Activated T-cell treated with anti-CD3 and anti-CD28 coated beads, Interleukin-2, amount 50 U/mL, for 4 hours (primary cell): ENCODE data around the gene DNAH8. TPM values are rescaled to one million over a fixed set of nuclear protein-coding genes. Genes with fewer than 3 reads are reported as not detected.

ENCODE experiments used
- ATAC-seq, 2 donors: fragments of 200-7000 bp; cut with Tn5 transposase; one replicate each; pipeline ENCODE4 v1.10.0; 2021
- DNase-seq: peaks from one replicate; pipeline ENCODE4 v3.0.0-alpha.2; 2020
- H3K27me3 Mint-ChIP-seq: one replicate; pipeline ENCODE4 v1.8.0; 2021; ENCODE audit warnings: low read depth, mixed read lengths
- H3K36me3 Mint-ChIP-seq: one replicate; pipeline ENCODE4 v1.8.0; 2022; ENCODE audit warnings: mixed read lengths; ENCODE audit not compliant: insufficient read depth
- H3K4me1 Mint-ChIP-seq: one replicate; pipeline ENCODE4 v1.8.0; 2021; ENCODE audit warnings: low read depth, mixed read lengths
- H3K4me3 Mint-ChIP-seq: one replicate; pipeline ENCODE4 v1.8.0; 2021; ENCODE audit warnings: mild to moderate bottlenecking, moderate library complexity, mixed read lengths
- H3K9me3 Mint-ChIP-seq: one replicate; pipeline ENCODE4 v1.8.0; 2021; ENCODE audit warnings: mixed read lengths
- total RNA-seq, 3 donors: library from RNA; stranded (reverse); gene quantifications; one replicate each; pipeline ENCODE4 v1.2.1, GENCODE V29; 2021

DNAH8 gene
- total RNA-seq, 3 donors from 2014 or later = 0.11 to 0.22 (median 0.13) TPM

DNA sequence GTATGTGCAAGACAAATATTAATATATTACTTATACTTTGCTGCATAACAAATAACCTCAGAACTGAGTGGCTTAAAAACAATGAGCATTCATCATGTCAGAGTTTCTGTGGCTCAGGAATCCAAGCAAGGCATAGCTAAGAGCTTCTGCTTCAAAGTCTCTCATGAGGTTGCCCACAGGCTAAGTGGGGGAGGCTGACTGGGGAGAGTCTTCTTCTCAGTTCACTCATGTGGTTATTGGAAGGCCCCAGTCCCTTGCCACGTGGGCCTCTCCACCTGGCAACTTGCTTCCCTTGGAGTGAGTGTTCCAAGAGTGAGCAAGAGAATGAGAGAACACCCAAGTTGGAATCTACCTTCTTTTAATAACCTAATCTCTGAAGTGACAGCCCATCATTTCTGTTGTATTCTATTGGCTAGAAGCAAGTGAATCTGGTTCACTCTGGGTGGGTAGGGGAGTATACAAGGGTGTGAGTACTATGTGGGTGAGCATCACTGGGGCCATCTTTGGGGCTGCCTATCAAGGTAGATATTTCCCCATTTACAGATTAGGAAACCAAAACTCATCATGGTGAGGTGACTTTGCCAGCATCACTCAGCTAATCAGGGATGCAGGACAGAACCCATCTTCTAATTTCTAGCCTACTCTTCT is 36.0 kb downstream of the DNAH8 start:
- peak; percentile 83 to 88 for ATAC-seq
- no peak for DNase-seq
- H3K9me3 Mint-ChIP-seq = no peaks in the 10 kb centered on the region
- H3K4me1 Mint-ChIP-seq = peaks cover 24% of the 10 kb centered on the region
- no peak overlapping the region for H3K4me3 Mint-ChIP-seq
- no peaks in the 10 kb centered on the region for H3K36me3 Mint-ChIP-seq
- H3K27me3 Mint-ChIP-seq = peaks cover 11% of the 10 kb centered on the region

- Mint-ChIP-seq H3K4me3 (no peak overlapping the region), H3K4me1 (peaks cover 28% of the 10 kb centered on the region), H3K36me3 (no peaks in the 10 kb centered on the region), H3K9me3 (no peaks in the 10 kb centered on the region), H3K27me3 (peaks cover 15% of the 10 kb centered on the region)
- no peak for DNase-seq
- peak in 1 of 2 donors; percentile 16 for ATAC-seq
Measured at GRCh38 chr6:38753707-38754106, 38.6 kb downstream of the DNAH8 start.

- H3K4me1 Mint-ChIP-seq = peaks cover 28% of the 10 kb centered on the region
- ATAC-seq (no peak), DNase-seq (no peak)
- H3K9me3 Mint-ChIP-seq = no peaks in the 10 kb centered on the region
- H3K27me3 Mint-ChIP-seq = peaks cover 7% of the 10 kb centered on the region
- H3K36me3 Mint-ChIP-seq = no peaks in the 10 kb centered on the region
- H3K4me3 Mint-ChIP-seq = no peak overlapping the region
Measured at GRCh38 chr6:38755207-38755606, 40.1 kb downstream of the DNAH8 start.

- DNase-seq (no peak), ATAC-seq (peak; percentile 31 to 41)
- H3K4me3 Mint-ChIP-seq = no peak overlapping the region
- H3K4me1 Mint-ChIP-seq = peaks cover 28% of the 10 kb centered on the region
- peaks cover 7% of the 10 kb centered on the region for H3K27me3 Mint-ChIP-seq
- no peaks in the 10 kb centered on the region for H3K9me3 Mint-ChIP-seq
- no peaks in the 10 kb centered on the region for H3K36me3 Mint-ChIP-seq
Measured at GRCh38 chr6:38755874-38756273, 40.8 kb downstream of the DNAH8 start.

GRCh38 chr6:38760097-38760496 is 45.0 kb downstream of the DNAH8 start:
- ATAC-seq (no peak), DNase-seq (no peak)
- Mint-ChIP-seq H3K27me3 (peaks cover 17% of the 10 kb centered on the region), H3K9me3 (no peaks in the 10 kb centered on the region), H3K4me3 (no peak overlapping the region), H3K4me1 (peaks cover 14% of the 10 kb centered on the region), H3K36me3 (no peaks in the 10 kb centered on the region)

DNA sequence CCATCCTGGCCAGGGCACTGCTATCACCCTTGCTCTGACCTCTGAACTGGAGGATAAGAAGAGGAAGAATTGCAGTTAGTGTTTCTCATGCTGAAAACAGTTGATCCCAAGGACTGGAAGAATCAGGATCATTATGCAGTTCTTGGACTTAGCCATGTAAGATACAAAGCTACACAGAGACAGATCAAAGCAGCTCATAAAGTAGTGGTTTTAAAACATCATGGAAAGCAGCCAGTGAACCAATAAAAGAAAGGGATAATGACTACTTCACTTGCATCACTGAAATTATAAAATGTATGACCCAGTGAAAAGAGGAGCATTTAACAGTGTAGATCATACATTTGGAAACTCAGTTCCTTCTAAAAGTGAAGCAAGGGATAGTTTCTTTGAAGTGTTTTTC is 47.7 kb downstream of the DNAH8 start:
- no peaks in the 10 kb centered on the region for H3K36me3 Mint-ChIP-seq
- H3K9me3 Mint-ChIP-seq = no peaks in the 10 kb centered on the region
- no peak for DNase-seq
- peaks cover 1% of the 10 kb centered on the region for H3K4me1 Mint-ChIP-seq
- H3K4me3 Mint-ChIP-seq = no peak overlapping the region
- H3K27me3 Mint-ChIP-seq = peaks cover 12% of the 10 kb centered on the region
- ATAC-seq = no peak

GRCh38 chr6:38767560-38767959 is 52.4 kb downstream of the DNAH8 start:
- no peaks in the 10 kb centered on the region for H3K36me3 Mint-ChIP-seq
- DNase-seq = no peak
- peaks cover 11% of the 10 kb centered on the region for H3K4me1 Mint-ChIP-seq
- no peak for ATAC-seq
- peaks cover 3% of the 10 kb centered on the region for H3K9me3 Mint-ChIP-seq
- H3K4me3 Mint-ChIP-seq = no peak overlapping the region
- peaks cover 11% of the 10 kb centered on the region for H3K27me3 Mint-ChIP-seq

DNA sequence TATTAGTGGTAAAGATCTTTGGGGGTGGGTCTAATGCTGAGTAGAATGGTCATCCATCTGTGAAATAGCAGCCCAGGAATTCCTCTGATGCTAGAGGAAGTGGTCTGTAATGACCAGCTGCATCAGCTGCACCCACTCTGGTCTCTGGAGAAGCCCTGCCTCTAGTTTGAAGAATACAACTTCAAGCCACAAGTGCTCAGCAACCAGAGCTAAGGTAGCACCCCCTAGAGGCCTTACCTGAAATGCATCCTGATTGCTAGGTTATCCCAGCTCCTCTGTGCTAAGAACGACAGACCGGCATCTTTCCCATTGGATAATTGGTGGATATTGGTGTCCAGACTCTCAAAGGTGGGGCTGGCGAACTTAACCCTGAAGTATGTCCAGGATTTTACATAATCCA is 58.2 kb downstream of the DNAH8 start:
- H3K4me3 Mint-ChIP-seq = no peak overlapping the region
- peaks cover 13% of the 10 kb centered on the region for H3K27me3 Mint-ChIP-seq
- no peaks in the 10 kb centered on the region for H3K36me3 Mint-ChIP-seq
- H3K4me1 Mint-ChIP-seq = peaks cover 6% of the 10 kb centered on the region
- no peak for ATAC-seq
- DNase-seq = no peak
- H3K9me3 Mint-ChIP-seq = peaks cover 3% of the 10 kb centered on the region

DNA sequence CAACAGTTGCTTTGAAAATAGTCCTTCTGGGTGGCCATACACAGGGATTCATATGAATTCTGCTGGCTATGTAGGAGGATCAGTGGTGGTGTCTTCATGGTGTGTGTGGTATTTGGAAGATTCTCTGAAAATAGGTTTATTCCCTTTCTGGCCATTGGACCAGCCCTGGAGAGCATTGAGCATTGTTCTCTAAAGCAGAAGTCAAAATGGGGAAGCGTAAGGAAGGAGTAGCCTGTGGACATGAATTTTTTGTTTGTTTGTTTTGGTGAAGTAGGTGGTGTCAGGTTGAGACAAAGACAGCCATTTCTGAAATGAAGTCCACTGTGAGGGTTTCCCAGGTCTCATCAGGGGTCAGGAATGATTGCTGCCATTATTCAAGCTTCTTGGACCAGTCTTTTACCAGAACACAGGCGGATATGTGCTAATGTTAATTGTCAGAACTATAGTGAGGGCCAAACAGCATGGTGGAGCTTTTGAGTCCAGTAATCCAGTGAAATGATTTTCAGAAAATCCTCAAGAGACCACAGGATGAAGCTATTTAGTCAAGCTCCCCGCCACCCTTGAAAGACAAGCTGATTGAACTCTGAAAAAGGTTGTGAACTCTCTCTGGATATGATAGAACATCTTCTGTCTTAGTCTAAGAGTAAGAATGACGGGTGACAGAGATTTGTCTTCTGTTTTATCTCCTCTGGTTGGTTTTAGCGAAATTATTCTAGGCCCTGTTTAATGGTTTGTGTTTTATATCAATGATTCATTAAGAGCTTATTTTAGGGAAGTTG is 60.0 kb downstream of the DNAH8 start:
- ATAC-seq (no peak), DNase-seq (no peak)
- Mint-ChIP-seq H3K9me3 (no peaks in the 10 kb centered on the region), H3K27me3 (peaks cover 12% of the 10 kb centered on the region), H3K4me1 (no peaks in the 10 kb centered on the region), H3K36me3 (no peaks in the 10 kb centered on the region), H3K4me3 (no peak overlapping the region)

GRCh38 chr6:38775870-38776269 is 60.8 kb downstream of the DNAH8 start:
- Mint-ChIP-seq H3K9me3 (no peaks in the 10 kb centered on the region), H3K4me3 (no peak overlapping the region), H3K4me1 (no peaks in the 10 kb centered on the region), H3K36me3 (no peaks in the 10 kb centered on the region), H3K27me3 (peaks cover 16% of the 10 kb centered on the region)
- no peak for ATAC-seq
- no peak for DNase-seq

- peaks cover 16% of the 10 kb centered on the region for H3K27me3 Mint-ChIP-seq
- DNase-seq (no peak), ATAC-seq (peak in 1 of 2 donors; percentile 32)
- H3K4me1 Mint-ChIP-seq = no peaks in the 10 kb centered on the region
- no peaks in the 10 kb centered on the region for H3K36me3 Mint-ChIP-seq
- no peak overlapping the region for H3K4me3 Mint-ChIP-seq
- H3K9me3 Mint-ChIP-seq = no peaks in the 10 kb centered on the region
Measured at GRCh38 chr6:38776515-38776914, 61.4 kb downstream of the DNAH8 start.

- no peaks in the 10 kb centered on the region for H3K4me1 Mint-ChIP-seq
- ATAC-seq = no peak
- H3K4me3 Mint-ChIP-seq = no peak overlapping the region
- H3K27me3 Mint-ChIP-seq = peaks cover 15% of the 10 kb centered on the region
- no peak for DNase-seq
- no peaks in the 10 kb centered on the region for H3K36me3 Mint-ChIP-seq
- no peaks in the 10 kb centered on the region for H3K9me3 Mint-ChIP-seq
Measured at GRCh38 chr6:38779310-38780062, 64.4 kb downstream of the DNAH8 start.

GRCh38 chr6:38782616-38783015 is 67.5 kb downstream of the DNAH8 start:
- no peaks in the 10 kb centered on the region for H3K9me3 Mint-ChIP-seq
- H3K4me3 Mint-ChIP-seq = no peak overlapping the region
- no peaks in the 10 kb centered on the region for H3K4me1 Mint-ChIP-seq
- H3K36me3 Mint-ChIP-seq = no peaks in the 10 kb centered on the region
- peaks cover 24% of the 10 kb centered on the region for H3K27me3 Mint-ChIP-seq
- ATAC-seq (no peak), DNase-seq (no peak)

DNA sequence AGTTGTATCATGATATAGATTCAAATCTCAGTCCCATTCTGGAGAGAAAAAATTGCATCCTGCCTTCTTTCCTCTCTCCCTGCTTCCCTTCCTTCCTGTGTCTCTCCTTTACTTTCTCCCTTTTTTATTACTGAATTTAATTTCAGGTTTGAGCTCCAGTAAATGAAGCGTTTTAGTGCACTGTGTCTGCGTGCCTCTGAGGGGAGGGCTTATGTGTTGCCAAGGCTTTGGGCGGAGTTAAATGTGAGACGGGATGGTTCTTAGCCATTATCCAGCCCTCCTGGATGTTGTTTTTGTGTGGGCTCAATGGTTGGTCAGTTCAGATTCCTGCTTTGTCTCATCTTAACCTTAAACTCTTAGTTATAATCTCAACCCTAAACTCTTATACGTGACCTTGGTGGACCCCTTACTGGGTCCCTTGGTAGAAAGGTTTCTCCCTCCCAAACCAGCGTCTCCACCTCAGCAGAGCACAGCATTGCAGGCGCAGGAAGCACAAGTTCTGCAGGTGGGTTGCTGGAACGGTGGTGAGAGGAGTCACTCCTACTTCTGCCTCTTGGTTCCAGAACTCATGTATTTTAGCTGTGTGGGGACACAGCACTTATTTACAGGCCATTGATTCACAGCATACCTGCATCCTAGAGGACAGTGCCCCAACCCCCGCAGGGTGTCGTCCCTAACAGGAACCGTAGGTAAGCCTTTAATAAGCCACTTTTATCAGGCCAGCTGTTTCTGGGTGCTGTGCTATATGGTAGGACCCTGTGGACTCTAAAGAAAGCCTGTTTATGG is 68.5 kb downstream of the DNAH8 start:
- H3K27me3 Mint-ChIP-seq = peaks cover 28% of the 10 kb centered on the region
- ATAC-seq = no peak

More for the DNA sequence above, 68.5 kb downstream of the DNAH8 start:
- H3K36me3 Mint-ChIP-seq = no peaks in the 10 kb centered on the region
- no peaks in the 10 kb centered on the region for H3K9me3 Mint-ChIP-seq
- no peak overlapping the region for H3K4me3 Mint-ChIP-seq
- no peaks in the 10 kb centered on the region for H3K4me1 Mint-ChIP-seq
- no peak for DNase-seq
